Measurements from ENCODE around the gene CAP1. TPM values are rescaled to one million over a fixed set of nuclear protein-coding genes. Genes with fewer than 3 reads are reported as not detected.

The CAP1 gene
- total and polyA plus RNA-seq, 9 of the 15 experiments (the other 6 are each of a cell fraction or from before 2014, with no cell fraction given) = 230 to 658 (median 281) TPM

GRCh38 chr1:40040511-40041465 is at the start of gene CAP1 (continued):
- TF ChIP-seq POLR2G (IDR thresholded peaks at IDR 0.05; ENCODE audit: low read depth, low read length) (peak; percentile 77), MYC (IDR thresholded peaks at IDR 0.05; ENCODE audit: low read depth, low read length) (0 out of 2 replicates have a peak, but pooled peaks have one; percentile 13), MYC (CRISPR knock-in tag; IDR thresholded peaks at IDR 0.05; ENCODE audit: borderline replicate concordance, low read depth) (peak; percentile 69; the same call in 1 of the 2 replicates), LEF1 (IDR thresholded peaks at IDR 0.05) (0 out of 2 replicates have a peak, but pooled peaks have one; percentile 8), UBTF (IDR thresholded peaks at IDR 0.05; ENCODE audit: borderline replicate concordance in 1 of 2, low read depth in 2 of 2, low read length in 2 of 2) (peak in 1 of 2 experiments; percentile 79; a peak in 3 of 4 replicates), GMEB1 (CRISPR knock-in tag; IDR thresholded peaks at IDR 0.05) (0 out of 2 replicates have a peak, but pooled peaks have one; percentile 28), CXXC5 (CRISPR knock-in tag; IDR thresholded peaks at IDR 0.05) (peak; percentile 67), SOX6 (IDR thresholded peaks at IDR 0.05) (no peak), SMARCE1 (IDR thresholded peaks at IDR 0.05) (peak; percentile 56; the same call in 1 of the 2 replicates), PKNOX1 (IDR thresholded peaks at IDR 0.05) (peak; percentile 77), PHF21A (IDR thresholded peaks at IDR 0.05; ENCODE audit: borderline replicate concordance, low read depth) (0 out of 2 replicates have a peak, but pooled peaks have one; percentile 71), HCFC1 (IDR thresholded peaks at IDR 0.05; ENCODE audit: low read depth, low read length) (peak; percentile 85), MLLT1 (IDR thresholded peaks at IDR 0.05) (peak; percentile 11 to 43; a peak in 2 of 4 replicates), HINFP (tag; conservative IDR thresholded peaks at IDR 0.05; ENCODE audit: low read depth) (no peak)
